Inflammatory macrophage (primary cell): ENCODE data around the gene QSOX1.

ENCODE experiments used
- DNase-seq, 2 donors: peaks; one replicate each; pipeline ENCODE4 v3.0.0-alpha.2; 2020 to 2022

Gene QSOX1

GRCh38 chr1:180215856-180216625 lies 61.4 kb downstream of the QSOX1 start:
- DNase-seq, result no peak

- no peak for DNase-seq
Observed at GRCh38 chr1:180217006-180217405, 62.3 kb downstream of the QSOX1 start.

DNA sequence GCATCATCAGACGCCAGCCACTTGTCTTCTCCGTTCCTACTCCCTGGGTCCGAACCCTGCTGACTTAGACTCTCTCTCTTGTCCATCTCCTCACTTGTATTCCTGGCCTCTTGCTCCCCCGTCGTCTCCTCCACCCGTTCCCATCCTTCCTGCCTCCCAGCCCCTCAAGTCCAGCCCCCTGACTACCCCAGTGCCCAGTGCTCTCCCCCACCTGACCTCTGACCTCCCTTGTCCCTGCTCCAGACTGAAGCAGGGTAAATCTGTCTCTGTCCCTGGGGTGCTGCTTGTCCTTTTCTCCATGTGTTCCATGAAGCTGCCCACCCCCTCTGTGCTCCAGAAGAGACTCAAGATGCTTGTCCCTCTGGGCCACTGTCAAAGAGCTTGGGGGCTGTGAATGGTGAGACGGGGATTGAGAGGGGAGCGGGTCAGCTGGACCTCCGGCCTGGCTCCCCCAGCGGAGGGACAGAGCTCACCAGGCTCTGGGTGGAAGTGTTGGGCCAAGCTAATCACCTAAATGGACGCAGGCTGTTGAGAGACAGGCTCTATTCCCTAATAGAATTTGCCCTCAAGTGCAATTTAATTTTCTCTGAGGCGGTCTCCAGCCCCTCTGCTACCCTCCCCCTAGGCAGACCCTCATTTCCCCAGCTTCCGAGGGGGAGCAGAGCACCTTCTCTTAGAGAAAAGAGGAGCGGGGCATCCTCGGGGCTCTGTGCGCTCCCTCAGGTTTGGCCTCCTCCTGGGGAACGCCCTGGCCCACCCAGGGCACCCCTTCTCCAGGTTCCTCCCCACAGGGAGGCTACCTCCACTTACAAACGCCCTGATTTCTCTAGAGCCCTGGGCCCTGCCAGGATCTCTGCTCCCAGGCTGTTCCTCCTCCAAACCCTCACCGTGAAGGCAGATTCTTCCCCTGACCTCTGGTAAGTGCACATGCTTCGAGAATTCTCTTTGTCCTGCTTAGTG lies 64.4 kb downstream of the QSOX1 start:
- no peak for DNase-seq

GRCh38 chr1:180219776-180220175 lies 65.1 kb downstream of the QSOX1 start:
- DNase-seq, result no peak

DNA sequence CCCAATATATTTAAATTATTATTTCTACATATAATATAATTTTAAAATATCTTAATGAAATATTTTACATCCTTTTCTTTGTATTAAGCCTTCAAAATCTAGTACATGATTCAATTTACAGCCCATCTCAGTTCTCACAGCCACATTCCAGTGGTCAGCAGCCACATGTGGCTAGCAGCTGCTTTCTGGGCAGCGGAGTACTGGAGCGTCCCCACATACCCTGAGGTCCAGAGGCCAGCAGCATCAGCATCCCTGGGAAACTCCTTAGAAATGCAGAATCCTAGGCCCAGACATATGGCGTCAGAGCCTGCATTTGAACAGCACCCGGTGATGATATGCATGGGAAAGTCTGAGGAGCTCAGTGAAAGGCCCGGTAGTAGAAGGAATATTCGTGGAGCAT lies 66.8 kb downstream of the QSOX1 start:
- DNase-seq, result no peak

DNA sequence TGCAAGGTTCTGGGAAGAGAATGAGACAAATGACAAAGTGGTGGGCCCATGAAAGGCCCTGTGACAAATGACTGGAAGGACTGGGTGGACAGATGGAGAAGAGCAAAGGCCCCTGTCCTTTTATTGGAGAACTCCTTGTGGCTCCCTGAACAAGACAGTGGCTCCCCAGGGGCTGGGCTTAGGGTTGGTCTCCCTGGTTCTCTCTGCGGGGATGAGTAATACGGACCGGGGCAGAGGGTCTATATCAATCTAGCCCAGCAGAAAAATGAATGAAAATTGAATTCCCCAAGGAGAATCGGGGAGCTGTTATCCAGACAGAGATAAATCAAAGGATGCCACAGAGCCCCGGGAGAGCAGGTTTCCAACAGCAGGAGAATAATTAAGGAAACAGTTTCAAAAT lies 70.2 kb downstream of the QSOX1 start:
- DNase-seq, result no peak

DNA sequence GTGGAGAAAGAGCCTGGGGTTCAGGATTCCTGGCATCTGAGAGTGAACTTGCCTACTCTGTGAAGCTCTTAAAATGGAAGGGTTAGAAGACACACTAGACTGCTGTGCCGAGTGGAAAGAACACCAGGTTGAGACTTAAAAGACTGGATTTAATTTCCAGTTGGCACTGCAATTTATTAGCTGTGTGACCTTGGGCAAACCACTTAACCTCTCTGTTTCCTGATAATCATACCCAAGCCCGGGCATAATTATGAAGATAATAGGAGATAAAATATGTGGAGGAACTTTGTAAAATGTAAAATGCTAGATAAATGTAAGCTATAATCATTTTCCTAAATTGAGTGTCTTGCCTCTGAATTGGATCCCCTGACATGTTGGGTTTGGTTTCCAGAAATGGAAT lies 70.7 kb downstream of the QSOX1 start:
- no peak for DNase-seq

DNA sequence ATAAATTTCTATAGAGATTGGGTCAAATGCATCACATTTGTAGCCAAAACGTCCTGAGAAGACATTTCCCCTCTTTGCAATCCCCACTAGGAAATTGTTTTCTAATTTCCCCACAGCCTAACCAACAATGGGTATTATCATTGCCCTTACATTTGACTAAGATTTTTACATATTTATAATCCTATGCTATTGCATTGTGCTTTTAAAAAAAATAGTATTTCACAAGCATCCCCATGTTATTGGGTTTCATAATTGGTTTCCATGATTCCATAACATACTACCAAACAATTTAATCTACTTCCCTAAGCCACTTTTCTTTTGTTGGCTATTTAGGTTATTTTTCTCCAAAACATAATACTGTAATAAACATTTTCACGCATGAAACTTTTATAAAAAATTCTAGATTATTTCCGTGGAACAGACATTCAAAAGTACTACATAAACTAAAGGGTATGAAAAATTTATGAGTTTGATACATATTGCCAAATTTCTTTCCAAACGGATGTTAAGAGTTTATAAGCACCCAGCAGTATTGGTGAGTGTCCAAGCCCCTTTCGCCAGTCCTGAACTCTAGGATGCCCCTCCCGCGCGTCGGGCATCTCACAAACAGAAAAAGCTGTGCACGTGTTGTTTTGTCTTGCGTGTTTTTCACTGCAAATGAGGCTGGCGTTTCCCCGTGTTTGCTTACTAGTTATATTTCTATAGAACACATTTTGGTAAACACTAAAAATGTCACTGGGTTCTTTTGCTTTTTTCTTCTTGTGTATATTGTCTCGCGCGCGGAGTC lies 73.4 kb downstream of the QSOX1 start:
- peak in 1 of 2 donors; percentile 60 for DNase-seq

DNA sequence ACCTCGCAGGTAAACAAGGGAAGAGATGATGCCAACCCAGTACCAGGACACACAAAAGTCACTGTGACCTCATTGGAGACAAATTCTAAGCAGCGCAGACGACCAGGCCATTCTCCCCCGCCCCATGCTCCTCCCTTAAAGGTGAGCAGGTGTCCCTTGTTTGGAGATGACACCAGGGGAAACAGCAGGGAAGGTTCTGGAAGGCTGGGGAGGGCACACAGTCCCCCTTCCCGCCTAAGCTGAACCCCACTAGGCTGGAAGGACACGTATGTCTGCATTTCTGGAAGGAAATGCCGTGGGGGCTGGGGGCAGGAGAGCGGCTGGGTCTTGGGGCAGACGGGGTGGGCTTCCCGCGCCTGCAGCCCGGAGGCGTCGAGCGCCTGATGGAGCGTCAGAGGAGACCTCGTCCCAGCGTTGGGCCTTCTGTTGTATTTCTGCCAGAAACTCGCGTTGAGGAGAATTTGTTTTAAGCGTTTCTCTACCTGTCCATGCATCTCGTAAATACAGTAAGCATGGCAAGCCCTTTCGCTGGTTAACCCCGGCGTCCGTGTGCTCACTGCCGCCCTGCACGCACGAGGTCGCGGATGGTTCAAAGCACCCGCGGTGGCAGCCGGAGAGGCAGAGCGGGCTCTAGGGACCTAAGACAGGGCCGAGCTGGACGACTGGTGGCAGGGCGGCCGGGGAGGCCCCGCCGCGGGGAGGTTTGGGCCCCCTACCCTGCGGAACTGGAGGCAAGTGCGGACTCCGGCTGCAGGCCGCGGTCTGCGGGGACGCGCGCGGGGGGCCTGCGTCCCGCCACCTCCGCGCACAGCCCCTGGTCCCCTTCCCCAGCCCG lies 74.2 kb downstream of the QSOX1 start:
- DNase-seq, result peak in 1 of 2 donors; percentile 6

- no peak for DNase-seq
Observed at GRCh38 chr1:180229483-180230415, 75.1 kb downstream of the QSOX1 start, which contains the start of gene LHX4. Gene LHX4, plus strand, starts transcription at chr1:180230264. Its CDS starts 266 bp downstream, at chr1:180230530.

GRCh38 chr1:180230416-180230790 lies 75.7 kb downstream of the QSOX1 start:
- no peak for DNase-seq

DNA sequence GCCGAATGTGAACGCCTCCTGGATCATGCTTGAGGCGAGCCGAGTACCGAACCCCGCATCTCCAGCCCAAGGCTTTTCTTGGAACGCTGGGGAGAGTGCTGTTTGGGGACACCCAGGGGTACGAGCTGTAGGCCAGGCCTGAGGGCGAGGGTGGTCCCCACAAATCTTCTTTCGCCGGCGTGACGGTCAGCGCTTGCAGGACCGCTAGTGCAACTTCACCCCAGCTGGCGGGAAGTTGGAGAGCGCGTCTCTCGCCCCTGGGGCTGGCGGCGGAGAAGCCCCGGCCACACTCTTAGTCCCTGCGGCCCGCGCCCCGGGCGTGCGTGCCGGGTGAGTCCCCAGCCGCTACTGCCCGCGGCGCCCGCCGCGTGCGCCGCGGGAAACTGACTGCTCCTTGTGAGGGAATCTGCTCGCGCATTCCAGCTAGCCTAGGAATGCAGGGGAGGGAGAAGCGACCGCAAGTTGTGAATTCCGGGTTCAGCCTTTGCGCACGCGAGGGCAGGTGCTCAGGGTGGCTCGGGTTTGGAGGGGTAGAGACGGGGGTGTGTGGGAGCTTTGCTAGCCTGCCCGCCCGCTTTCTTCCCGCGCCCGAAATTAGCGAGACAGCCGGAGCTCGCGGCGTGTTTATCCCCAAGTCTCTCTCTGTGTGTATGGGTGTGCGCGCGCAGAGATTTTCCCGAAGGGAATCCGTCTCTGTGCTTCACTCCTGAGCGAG lies 76.3 kb downstream of the QSOX1 start:
- DNase-seq, result no peak

DNA sequence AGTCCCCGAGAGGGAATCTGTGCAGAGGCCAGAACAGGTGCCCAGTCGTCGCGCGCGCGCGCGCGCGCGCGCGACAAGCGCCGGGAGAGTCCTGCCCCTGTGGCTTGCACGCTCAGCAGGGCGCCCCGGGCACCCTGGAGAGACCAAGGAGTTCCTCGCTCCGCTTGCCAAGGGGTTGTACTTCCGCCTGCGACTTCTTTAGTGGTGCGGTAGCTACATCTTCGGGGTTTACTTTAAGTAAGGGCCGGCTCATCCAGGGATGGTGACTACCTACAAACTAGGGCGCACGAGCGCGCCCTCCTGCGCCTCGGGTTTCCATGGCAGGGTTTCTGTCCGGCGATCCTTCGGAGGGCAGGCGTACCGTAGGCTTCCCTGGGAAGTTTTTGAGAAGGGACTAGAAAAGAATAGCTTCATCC lies 76.8 kb downstream of the QSOX1 start:
- peak; percentile 15 to 24 for DNase-seq

GRCh38 chr1:180231936-180232335 lies 77.3 kb downstream of the QSOX1 start:
- no peak for DNase-seq

- no peak for DNase-seq
Observed at GRCh38 chr1:180232521-180233043, 77.9 kb downstream of the QSOX1 start.

DNA sequence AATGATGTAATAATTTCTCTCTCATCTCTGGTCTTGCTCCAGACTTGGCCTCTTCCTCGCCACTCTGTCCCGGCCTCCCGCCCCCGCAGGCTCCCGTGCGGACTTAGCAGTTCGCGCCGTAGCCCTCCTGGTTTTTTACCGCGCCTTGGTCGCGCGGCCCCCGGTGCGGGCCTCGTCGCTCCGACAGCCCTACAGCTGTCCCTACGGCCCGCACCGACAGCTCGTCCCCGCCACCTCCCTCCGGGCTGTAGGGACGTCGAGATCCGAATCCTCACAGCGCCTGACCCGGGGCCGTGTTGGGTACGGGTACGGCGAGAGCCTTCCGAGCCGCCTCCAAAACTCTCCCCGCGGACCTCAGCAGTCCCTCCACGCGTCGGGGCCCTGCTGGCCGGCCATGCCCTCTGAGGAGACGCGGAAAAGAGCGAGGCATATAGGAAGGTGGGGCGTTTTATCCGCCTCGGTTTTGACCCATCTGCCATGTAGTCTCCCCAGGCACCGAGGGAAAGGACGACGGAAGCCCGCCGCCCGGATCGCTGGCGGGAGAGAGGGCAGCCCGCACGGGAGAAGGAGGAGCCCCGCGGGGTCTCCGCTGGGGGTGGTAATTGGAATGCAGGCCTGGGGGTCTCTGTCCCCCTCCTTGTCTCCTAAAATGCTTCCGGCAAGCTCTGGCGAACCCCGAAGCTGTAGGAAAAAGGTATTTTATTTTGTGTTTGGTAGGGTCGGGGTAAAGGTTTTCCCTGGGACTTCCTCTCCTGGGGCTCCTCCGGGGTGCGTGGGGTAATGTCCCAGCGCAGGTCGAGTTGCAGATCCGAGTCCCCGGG lies 78.7 kb downstream of the QSOX1 start:
- DNase-seq, result no peak

- DNase-seq, result no peak
Observed at GRCh38 chr1:180234369-180235076, 79.9 kb downstream of the QSOX1 start.

GRCh38 chr1:180235077-180235501 lies 80.4 kb downstream of the QSOX1 start:
- no peak for DNase-seq
